RKO (cell line): ENCODE results near the gene ASB2.

Experiments used
- DNase-seq: peaks from one replicate; pipeline ENCODE4 v3.0.0-alpha.2; 2016; ENCODE audit warnings: low spot score

The ASB2 gene

DNA sequence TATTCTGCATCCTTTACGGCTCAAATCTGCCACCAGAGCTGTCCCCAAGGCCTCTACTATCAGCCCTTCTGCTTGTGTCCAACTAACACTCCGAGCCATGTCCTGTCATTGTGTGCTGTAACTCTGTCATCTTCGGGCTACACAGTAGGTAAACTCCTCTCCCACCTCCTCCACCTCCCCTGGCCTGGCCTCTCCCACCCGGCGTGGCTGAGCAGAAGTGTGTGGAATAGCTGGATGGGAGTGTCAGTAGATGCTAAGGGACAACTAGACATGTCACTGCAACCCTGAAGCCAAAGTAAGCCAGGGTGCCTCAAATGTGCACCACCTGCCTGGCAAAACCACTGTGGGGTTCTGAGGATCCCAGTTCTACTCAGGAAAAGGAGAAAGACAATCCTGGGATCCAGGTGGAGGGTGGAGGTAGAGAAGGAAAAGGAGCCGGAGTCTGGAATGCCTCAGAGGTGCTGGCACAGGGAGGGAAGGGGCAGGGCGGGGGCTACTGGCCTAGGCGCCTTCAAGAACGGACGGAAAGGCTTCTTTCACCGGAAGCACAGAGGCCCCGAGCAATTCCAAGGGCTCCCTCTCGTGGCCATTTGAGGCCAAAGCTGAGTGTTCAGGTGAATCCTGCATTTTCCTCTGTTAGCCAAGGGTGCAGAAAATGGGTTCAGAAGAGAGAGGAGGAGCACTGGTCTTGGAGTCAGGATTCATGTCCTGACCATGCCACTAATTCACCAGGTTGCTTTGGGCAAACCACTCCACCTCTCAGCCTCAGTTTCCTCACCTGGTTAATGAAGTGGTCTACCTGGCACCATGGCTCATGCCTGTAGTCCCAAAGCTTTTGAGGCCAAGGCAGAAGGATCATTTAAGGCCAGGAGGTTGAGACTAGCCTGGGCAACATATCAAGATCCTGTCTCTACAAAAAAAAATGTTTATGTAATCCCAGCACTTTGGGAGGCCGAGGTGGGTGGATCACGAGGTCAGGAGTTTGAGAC, 69.7 kb downstream of the ASB2 start:
- DNase-seq: peak; percentile 68

DNA sequence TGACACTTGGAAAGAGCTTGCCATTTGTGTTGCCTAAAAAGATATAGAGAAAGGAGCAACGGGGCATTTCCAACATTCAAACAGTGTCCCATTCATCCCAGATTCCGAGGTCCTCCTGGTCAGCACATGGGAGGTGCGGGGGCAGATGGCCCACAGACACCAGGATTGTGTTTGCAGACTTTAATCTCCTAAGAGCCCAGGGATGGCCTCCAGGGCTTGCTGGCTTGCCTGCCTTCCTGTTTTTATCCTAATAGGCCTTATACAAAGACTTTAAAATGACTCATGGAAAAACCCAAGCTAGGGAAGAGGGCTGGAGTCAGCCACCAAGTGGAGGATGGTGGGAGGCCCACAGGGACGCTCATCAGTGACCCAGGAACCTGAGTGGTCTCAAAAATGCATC, 70.7 kb downstream of the ASB2 start:
- DNase-seq: no peak

DNA sequence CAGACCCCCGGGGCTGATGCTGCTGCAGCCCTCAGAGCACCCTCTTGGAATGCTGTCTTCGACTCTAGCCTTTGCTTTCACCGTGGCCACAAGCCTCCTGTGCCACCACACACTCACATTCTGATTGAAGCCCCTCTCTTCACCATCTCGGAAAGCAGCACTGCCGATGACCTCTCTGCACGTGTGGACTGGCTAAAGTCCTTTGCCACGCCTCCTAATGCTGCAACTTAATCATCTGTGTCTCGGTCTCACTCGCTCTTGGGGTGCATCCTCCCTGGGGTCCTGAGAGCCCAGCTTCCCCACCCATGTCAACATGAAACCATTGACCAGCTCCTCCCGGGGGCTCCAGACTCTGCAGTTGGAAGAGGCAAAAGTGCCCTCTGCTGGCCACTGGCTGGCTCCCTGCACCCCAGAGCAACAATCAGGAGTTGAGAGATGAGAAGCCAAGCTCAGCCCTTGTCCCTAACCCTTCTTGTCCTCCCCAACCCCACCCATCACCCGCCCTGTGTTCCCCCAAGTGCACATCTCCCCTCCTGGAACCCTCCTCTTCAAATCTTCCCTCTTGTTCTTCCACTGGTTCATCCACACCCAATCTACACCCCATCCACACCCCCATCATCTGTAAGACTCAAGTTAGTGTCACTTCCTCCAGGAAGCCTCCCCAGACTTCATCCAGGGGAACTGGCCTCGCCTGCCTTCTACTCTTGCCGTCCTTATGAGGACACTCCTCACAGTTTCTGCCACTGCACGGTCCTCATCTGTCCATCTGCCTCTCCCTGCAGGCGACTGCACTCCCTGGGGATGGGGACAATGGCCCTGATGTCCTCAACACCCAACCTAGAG, 72.8 kb downstream of the ASB2 start:
- DNase-seq: peak; percentile 8

DNA sequence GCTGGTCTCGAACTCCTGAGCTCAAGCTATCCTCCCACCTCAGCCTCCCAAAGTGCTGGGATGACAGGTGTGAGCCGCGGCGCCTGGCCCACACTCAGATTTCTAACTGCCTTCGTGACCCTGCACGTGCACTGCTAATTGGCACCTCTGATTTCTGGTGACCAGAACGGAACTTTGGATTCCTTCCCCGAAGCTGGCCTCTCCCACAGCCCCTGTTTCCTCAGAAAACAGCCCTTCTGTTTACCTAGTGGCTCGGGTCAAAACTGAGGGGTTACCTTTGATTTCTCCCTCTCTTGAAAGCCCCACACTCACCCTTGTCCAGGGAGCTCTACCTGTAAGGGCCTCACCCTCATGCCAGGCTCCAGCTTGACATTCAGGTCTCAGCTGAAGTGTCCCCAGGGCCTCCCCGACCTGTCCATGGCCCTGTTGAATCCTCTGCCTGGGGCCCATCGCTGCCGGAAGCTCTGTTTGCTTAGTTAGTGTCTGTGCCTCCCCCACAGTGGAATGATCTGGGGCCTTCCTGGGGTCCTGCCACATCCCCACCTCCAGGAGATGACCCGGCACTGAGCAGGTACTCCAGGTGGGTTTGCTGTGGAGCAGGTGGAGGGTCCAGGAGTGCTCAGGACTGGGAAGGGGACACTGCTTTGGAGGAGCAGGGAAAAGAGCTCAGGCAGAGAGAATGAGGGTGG, 73.6 kb downstream of the ASB2 start:
- DNase-seq: no peak

DNA sequence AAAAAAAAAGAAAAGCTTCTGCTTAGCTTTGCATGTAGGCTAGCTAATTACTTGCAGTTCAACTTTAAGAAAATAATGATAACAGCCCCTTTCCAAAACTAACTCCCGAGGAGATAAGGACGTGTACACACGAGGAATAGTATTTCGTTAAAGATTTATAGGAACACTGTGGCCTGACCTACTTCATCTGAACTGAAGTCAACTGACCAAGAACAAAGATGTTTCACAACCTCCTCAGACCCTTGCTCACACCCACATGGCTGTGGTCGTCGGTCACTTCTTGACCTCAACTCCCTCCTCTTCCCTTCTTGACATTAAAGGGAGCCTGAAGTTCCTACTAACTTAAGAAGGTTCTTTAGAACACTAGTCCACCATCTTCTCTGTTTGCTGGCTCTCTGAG, 74.6 kb downstream of the ASB2 start:
- DNase-seq: no peak

DNA sequence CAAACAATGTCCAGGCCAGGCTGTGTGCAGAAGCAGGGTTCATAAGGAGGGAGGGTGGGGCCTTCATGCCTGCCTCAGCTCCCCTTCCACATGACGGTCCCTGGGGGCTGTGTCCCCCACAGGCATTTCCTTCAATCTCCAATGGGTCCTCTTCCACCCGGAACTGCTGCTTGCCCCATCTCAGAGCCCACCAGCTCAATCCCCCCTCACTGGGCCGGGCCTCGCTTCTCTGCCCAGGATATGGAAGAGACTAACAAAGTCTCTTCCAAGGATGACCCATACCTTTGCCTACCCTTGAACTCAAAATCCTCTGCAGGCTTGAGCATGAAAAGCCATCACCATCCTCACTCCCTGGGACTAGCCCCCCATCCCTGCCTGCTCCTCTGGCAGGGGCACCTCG, 77.6 kb downstream of the ASB2 start:
- no peak for DNase-seq

DNA sequence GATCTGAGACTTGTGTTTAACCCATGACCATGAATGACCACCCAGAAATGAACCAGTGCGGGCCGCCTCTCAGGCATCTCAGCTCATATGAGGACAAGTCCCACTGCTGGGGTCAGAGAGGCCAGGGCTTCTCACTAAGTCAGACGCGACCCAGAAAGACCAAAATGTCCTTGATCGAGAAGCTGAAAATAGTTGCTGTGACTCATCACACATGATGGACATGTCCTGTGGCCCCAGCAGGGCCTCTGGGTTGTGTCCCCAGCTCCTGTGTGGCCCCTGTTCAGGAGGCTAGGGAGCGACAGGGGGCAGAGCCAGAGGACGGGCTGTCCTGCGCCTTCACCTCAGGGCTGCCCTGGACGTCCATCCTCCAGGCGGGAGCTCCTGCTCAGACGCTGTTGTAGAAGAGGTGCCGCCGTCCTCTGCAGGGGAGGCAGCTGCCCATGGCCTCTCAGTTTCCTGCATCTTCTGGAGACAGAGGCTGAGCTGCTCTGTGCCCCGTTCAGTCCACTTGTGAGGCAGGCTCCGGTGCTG, 78.2 kb downstream of the ASB2 start:
- no peak for DNase-seq

DNA sequence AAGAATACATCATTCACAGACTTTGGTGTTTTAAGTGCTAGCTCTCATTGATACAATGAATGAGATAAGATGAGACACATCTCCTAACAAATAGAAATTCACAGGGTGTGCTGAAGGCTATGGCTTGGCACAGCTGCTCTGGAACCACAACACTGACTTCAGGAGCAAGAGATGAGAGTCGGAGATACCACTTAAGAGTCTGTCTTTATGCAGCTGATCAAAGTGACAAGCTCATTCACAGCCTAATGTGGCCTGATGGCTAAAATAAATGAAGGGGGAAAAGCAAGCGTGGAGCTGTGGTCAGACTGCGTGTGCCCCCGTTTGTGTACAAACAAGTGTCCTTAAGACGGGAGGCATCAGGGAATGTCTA, 78.9 kb downstream of the ASB2 start:
- DNase-seq: no peak

DNA sequence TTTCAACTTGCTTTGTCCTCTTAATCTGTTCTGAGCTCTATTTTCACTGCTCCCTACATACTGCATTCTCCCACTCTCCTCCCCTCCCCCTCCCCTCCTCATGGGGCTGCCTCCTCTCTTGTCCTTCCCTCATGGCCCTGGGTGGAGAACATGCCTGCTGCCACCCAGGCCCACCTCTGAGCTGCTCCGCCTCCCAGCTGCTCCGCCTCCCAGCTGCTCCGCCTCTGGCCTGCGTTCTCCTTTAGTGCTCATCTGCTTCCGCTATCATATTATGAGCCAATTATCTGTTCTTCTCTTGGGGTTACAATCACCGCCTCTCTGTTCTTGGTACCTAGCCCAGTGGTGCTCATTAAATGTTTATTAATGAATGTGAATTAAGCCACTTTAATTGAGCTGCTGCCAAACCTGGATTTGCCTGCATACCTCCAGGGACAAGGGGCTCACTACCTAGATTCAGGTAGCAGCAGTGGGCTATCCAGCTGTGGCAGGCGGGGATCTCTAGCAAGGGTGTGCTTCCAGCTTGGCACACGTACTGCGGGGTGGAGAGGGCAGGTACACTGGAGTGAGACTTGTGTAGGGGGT, 81.3 kb downstream of the ASB2 start:
- no peak for DNase-seq

DNA sequence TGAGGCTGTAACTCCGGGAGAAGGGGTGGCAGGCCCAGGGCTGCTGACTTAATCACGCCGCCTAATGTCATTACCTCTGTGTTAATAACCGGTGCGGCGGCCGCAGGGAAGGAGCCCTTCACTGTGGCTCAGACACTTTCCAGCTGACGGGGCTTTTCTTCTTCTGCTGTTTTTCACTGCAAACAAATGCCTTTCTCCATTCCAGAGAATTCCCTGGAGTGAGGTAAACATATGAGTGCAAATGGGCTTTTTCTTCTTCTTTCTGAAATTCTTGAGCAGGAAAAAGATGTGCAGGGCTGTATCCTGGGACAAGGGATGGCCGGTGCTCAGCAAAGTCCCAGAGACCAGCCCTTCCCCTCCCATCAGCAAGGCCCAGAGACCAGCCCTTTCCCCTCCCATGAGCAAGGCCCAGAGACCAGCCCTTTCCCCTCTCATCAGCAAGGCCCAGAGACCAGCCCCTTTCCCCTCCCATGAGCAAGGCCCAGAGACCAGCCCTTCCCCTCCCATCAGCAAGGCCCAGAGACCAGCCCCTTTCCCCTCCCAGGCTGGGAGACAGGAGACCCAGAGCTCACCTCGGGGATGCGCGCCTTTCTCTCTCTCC, 82.6 kb downstream of the ASB2 start:
- DNase-seq: no peak

DNA sequence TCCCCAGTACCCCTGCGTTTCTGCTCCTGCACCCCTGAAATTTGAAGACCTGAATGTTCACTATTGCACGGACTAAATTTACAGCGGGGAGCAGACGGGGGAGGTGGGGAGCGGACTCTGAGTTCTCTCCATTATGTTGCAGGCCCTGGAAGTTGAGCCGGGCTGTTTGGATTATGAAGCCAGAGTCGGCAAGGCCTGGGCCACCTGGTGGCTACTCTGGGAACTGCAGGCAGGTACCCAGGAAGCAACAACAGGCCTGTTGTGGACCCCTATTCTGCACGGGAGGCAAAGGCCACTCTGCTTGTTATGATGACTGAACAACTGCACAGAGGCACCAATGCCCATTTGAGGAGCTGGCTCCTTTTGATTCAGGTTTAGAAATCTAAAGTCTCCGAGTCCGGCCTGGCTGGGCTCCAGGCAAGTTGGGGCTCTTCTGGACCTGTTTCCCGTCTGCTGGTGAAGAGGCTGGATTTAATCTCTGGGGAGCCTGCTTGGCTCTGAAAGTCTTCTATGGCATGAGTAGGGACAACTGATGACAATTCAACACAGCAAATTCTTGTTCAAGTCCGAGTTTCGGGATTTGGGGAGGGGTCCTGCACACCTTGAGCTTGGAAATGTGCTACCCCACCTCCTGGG, 83.3 kb downstream of the ASB2 start:
- peak; percentile 56 for DNase-seq

DNA sequence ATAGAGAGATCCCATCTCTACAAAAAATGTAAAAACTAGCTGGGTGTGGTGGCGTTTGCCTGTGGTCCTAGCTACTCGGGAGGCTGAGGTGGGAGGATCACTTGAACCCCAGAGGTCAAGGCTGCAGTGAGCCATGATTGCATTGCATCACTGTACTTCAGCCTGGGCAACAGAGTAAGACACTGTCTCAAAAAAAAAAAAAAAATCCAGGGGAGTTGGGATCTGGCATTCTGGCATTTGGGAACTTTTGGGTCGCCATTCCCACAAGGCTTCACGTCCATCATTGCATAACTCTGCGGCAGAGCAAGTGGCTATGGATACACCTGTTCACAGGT, 83.9 kb downstream of the ASB2 start:
- no peak for DNase-seq

DNA sequence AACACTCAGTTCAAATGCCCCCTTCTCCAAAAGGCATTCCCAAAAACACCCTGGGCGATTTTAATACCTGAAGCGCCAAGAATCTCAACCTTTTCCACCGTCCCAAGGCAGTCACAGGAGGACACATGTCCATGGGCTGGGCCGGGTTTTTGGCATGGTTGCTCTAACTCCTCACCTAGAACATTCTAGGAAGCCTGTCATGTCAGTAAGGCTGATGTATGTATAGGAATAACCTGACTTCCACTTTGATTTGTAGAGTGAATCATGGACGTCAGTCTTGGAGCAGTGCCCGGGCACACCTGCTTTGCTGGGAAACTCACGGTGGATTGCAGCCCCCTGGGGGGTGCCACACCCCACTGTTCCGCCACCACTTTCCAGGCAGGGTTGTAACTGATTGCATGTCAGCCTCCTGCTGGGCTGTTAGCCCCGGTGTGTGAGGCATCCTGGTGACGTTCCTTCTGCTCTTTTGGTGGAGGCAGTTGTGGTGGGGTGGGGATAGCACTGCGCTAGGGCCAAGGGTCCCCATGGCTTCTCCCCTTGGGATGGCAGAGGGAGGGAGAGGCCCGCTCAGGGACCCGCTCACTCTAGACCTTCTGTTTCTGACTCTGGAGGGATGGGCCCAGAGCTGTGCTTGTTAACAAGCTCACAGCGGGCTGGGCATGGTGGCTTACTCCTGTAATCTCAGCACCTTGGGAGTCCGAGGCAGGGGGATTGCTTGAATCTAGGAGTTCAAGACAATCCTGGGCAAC, 84.4 kb downstream of the ASB2 start:
- no peak for DNase-seq

DNA sequence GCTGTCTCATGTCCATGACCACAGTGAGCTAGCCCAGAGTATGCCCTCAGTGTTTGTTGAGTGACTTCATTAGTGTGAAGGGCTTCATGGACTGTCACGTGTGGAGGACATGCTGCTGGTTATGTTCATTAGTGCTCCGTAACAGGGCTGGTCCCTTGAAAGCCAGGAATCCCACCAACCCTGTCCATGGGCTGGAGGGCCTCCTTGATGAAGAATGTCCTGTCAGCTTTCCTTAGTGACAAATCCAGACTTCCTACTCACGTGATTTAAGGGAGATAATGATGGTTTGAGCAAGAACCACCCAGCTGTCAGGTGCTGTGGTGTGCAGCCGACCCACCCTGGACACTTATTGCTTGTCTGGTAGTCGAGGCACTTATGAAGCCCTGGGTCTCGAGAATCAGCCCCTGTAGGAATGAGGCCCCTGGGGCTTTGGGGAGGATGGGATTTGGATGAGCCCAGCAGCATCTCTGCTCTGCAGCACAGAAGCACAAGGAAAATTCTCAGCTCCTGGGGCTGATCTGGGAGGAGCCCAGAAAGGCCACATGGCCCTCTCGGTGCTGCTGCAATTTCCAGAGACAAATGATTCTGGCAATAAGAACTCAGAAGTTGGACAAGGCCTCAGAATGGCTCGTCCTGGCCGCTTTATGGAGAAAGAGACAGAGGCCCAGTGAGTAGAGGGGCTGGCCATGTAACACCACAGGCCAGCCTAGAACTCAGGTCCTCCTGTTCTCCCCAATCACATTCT, 86.5 kb downstream of the ASB2 start:
- DNase-seq: no peak

DNA sequence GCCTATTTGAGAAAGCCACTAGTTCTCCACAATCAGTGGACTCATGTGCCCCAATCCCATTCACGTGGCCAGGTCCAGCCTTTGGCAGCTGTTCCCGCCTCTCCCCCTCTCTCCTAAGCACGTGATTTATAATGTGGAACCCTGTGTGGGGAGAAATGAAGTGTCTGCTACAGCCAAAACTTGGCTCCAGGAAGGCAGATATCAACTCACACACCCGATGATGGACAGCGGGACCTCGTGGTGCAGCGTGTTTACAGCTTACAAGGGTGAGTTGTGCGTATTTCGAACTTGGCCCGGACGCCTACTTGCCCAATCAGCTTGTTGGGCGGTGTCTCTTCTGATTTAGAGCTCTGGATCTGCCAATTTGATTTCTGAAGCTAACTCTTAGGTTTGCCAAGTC, 87.4 kb downstream of the ASB2 start:
- no peak for DNase-seq

DNA sequence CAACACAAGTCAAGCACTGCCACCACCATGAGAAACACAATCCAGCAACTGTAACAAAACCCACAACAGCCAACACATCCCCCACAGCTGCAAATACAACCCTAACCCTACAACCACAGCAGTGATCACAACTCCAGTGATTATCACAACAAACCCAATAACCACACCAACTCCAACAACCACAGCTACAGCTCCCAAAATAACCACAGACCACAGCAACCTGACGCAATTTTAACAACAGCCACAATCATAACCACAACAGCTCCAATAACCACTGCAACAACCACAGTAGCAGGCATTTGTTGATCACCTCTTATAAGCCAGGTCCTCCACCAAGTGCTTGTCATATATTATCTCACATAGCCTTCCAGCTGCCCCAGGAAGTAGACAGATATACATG, 91.4 kb downstream of the ASB2 start:
- DNase-seq: no peak
